Nephron progenitor cell (in vitro differentiated cells): Measurements from ENCODE around the gene UBE2E2.
A peak's percentile ranks its signal among the peaks of the same experiment; 100 is the strongest.

Experiments used
- DNase-seq: peaks from one replicate; pipeline ENCODE4 v3.0.0; 2021
- H3K27ac Mint-ChIP-seq: 2 replicates; pipeline ENCODE4 v1.8.0; 2021; ENCODE audit warnings: mild to moderate bottlenecking, moderate library complexity, mixed read lengths
- H3K27me3 Mint-ChIP-seq: 2 replicates; pipeline ENCODE4 v1.8.0; 2021; ENCODE audit warnings: mild to moderate bottlenecking, low read depth, mixed read lengths; ENCODE audit not compliant: poor library complexity
- H3K36me3 Mint-ChIP-seq: 2 replicates; pipeline ENCODE4 v1.8.0; 2021; ENCODE audit warnings: low read depth, mixed read lengths
- H3K4me1 Mint-ChIP-seq: 2 replicates; pipeline ENCODE4 v1.8.0; 2021; ENCODE audit warnings: mixed read lengths
- H3K4me3 Mint-ChIP-seq: 2 replicates; pipeline ENCODE4 v1.8.0; 2021; ENCODE audit warnings: mild to moderate bottlenecking, moderate library complexity, mixed read lengths
- H3K9me3 Mint-ChIP-seq: 2 replicates; pipeline ENCODE4 v1.8.0; 2021; ENCODE audit warnings: mild to moderate bottlenecking, moderate library complexity, mixed read lengths
- TF ChIP-seq, protein P1 (sequence below): fragments of 200-600 bp; sonication (generic); IDR thresholded peaks from 2 replicates; pipeline ENCODE4 v1.5.0; 2021; ENCODE audit warnings: antibody characterized with exemption

UBE2E2 gene

DNA sequence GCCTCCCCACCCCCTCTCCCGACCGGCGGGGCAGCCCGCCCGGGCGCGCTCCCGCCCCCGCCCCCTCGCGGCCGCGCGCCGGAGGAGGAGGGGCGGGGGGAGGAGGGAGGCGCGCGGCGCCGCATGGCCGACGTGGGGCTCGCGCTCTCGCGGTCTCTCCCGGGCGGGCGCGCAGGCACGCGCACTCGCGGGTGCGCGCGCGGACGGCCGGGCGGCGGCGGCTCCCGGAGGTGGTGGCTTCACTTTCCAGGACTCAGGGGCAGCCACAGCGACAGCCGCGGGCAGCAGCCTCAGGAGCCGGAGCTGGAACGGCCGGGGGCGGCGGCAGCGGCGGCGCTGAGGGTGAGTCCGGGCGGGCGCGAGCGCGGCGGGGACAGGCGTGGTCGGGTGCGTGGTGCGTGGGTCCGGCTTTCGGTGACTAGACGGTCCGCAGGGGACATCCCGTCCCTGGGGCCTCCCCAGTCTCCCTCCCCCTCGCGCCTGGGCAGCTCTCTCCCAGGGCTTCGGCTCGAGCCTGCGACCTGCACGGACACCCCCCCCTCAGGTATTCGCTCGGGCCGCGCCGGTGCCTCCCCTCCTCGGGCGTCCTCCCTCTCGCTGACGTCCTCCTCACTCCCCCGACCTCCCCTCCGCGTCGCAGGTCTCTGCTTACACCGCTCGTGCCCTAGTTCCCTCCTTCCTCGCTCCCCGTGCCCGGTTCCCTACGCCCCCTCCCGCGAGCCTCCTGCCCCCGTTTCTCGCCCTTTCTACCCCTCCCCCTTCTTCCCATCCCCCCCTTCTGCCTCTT lies at the start of gene UBE2E2:
Gene UBE2E2, plus strand, starts transcription at position 407 of the 787 bp plus-strand sequence.
- TF ChIP-seq, protein P1, sequence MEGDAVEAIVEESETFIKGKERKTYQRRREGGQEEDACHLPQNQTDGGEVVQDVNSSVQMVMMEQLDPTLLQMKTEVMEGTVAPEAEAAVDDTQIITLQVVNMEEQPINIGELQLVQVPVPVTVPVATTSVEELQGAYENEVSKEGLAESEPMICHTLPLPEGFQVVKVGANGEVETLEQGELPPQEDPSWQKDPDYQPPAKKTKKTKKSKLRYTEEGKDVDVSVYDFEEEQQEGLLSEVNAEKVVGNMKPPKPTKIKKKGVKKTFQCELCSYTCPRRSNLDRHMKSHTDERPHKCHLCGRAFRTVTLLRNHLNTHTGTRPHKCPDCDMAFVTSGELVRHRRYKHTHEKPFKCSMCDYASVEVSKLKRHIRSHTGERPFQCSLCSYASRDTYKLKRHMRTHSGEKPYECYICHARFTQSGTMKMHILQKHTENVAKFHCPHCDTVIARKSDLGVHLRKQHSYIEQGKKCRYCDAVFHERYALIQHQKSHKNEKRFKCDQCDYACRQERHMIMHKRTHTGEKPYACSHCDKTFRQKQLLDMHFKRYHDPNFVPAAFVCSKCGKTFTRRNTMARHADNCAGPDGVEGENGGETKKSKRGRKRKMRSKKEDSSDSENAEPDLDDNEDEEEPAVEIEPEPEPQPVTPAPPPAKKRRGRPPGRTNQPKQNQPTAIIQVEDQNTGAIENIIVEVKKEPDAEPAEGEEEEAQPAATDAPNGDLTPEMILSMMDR = no peak
- no peaks in the 10 kb centered on the region for H3K9me3 Mint-ChIP-seq
- H3K36me3 Mint-ChIP-seq = no peaks in the 10 kb centered on the region
- peak within 1 kb of the TSS; percentile 94 for H3K4me3 Mint-ChIP-seq
- peaks cover 21% of the 10 kb centered on the region for H3K4me1 Mint-ChIP-seq
- peak within 1 kb of the TSS; percentile 64 for H3K27ac Mint-ChIP-seq
- peak; percentile 79 for DNase-seq
- peaks cover 23% of the 10 kb centered on the region for H3K27me3 Mint-ChIP-seq

- Mint-ChIP-seq H3K9me3 (peaks cover 14% of the 10 kb centered on the region), H3K4me1 (no peaks in the 10 kb centered on the region), H3K36me3 (no peaks in the 10 kb centered on the region), H3K27ac (no peak overlapping the region), H3K27me3 (peaks cover 3% of the 10 kb centered on the region), H3K4me3 (no peak overlapping the region)
- no peak for DNase-seq
- TF ChIP-seq, protein P1 = no peak
These were observed 49.7 kb upstream of the UBE2E2 start for GRCh38 chr3:23153436-23153835.

GRCh38 chr3:23157331-23157730 lies 45.8 kb upstream of the UBE2E2 start:
- H3K36me3 Mint-ChIP-seq = no peaks in the 10 kb centered on the region
- H3K9me3 Mint-ChIP-seq = peaks cover 14% of the 10 kb centered on the region
- no peaks in the 10 kb centered on the region for H3K4me1 Mint-ChIP-seq
- no peak overlapping the region for H3K27ac Mint-ChIP-seq
- no peak overlapping the region for H3K4me3 Mint-ChIP-seq
- TF ChIP-seq, protein P1 = no peak
- no peak for DNase-seq
- no peaks in the 10 kb centered on the region for H3K27me3 Mint-ChIP-seq

DNA sequence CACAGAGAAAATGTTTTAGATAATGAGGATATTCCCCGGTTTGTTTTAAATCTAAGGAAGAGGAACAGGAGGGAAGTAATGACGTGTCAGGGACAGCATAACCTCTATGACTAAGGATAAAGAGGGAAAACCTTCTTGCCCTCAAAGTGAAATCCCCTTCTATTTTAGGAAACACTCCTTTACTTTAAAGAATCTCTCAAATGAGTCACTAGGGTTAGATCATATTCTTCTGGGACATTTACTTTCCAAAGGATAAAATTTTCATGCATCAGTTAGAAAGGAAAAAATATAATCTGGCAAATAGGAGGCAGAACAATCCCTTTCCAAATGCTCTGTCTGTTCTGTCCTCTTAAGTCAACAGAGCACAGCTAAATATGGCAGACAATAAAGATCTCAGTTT lies 43.2 kb upstream of the UBE2E2 start:
- Mint-ChIP-seq H3K36me3 (no peaks in the 10 kb centered on the region), H3K9me3 (peaks cover 10% of the 10 kb centered on the region), H3K27ac (no peak overlapping the region), H3K27me3 (no peaks in the 10 kb centered on the region), H3K4me3 (no peak overlapping the region), H3K4me1 (no peaks in the 10 kb centered on the region)
- TF ChIP-seq, protein P1 = no peak
- DNase-seq = no peak

DNA sequence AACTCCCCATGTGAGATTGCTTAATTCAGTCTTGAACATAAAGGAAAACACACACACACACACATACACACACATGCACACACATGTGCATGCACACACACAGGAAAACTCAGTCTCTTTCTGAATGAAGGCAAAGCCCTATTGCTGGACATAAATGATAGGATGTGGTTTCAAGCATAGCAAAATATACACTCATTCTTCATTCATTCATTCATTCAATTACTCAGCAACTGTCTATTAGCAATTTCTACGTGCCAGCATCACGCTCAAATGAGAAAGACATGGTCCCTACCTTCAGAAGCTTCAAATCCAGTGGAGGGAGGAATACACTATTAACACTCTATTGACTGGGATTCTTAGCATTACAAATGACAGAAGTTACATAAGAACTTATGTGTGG lies 41.8 kb upstream of the UBE2E2 start:
- Mint-ChIP-seq H3K36me3 (no peaks in the 10 kb centered on the region), H3K9me3 (no peaks in the 10 kb centered on the region), H3K4me3 (no peak overlapping the region), H3K27ac (no peak overlapping the region), H3K27me3 (no peaks in the 10 kb centered on the region), H3K4me1 (no peaks in the 10 kb centered on the region)
- DNase-seq = no peak
- TF ChIP-seq, protein P1 = no peak
